NCI-H2227 (cell line): ENCODE results near the gene ASCC1.

Experiments used
- DNase-seq: peaks from one replicate; lab custom pipeline; 2025; ENCODE audit not compliant: unreplicated experiment; lab: John Stamatoyannopoulos, UW

ASCC1 gene

GRCh38 chr10:72069751-72070526, 146.1 kb downstream of the ASCC1 start:
- no peak for DNase-seq

GRCh38 chr10:72068901-72069446, 147.1 kb downstream of the ASCC1 start:
- DNase-seq, result no peak

DNA sequence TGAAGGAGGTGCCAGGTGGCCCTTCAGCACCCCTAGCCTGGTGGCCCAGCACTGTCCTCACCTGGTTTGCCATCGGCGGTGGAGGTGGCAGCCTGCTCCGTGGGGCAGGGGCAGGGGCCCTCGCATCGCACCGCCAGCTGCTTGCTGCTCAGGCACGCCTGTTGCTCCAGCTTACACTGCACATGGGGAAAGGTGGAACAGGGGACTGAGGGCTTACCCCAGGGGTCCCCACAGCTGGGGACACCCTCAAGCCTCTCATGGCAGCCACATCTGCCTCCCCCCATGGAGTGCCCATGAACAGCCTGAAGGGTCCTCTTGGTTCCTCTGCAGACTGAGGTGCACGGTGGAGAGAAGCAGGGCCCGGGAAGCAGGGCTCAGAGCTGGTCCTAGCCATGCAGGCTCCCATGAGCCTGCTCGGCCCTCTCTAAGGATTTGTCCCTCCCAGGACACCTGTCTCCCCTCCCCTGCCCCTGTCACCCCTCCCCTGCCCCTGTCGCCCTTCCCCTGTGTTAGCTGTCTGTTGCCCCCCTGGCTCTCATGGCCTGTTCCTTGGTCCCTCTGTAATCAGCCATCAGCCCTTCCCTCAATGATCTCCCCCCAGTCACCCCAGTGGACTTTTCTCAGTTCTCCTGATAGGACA, 147.8 kb downstream of the ASCC1 start:
- no peak for DNase-seq

- no peak for DNase-seq
Observed at GRCh38 chr10:72067463-72068125, 148.5 kb downstream of the ASCC1 start.

DNA sequence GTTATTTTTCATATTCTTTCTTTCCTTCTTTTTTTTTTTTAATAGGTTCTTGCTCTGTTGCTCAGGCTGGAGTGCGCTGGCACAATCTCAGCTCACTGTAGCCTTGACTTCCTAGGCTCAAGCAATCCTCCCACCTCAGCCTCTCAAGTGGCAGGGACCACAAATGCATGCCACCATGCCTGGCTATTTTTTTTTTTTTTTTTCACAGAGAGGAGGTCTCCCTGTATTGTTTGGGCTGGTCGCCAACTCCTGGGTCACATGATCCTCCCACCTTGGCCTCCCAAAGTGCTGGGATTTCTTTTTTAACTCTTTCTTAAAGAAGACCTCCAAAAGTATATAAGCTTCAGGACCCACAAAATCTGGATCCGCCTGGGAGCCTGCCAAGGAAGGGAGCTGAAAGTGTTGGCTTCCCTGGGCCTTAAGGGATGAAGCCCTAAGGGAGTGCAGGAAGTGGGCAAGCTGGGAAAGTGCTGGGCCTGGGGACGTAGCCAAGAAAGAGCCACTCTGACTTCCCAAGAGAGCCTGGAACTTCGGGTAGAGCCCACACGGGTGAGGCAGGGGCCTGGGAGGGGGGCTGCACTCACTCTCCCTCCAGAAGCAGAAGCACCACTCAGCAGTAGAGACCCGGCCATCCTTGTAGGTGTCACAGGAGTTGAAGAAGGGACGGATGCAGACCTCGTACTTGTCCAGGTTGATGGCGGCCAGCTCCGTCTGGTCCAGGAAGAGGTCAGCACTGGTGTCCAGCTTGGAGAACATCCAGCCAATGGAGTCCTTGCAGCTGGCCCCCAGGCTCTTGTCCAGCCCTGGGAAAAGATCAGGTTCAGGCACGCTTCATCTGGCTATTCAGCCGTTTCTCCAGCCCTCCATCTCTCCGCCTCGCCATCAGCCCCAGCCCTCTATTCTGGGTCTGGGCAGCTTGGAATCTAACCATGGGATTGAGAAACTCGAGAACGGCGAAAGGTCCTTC, 149.5 kb downstream of the ASCC1 start:
- no peak for DNase-seq

- DNase-seq, result no peak
Observed at GRCh38 chr10:72065439-72066025, 150.5 kb downstream of the ASCC1 start.

GRCh38 chr10:72063703-72064391, 152.2 kb downstream of the ASCC1 start:
- no peak for DNase-seq

DNA sequence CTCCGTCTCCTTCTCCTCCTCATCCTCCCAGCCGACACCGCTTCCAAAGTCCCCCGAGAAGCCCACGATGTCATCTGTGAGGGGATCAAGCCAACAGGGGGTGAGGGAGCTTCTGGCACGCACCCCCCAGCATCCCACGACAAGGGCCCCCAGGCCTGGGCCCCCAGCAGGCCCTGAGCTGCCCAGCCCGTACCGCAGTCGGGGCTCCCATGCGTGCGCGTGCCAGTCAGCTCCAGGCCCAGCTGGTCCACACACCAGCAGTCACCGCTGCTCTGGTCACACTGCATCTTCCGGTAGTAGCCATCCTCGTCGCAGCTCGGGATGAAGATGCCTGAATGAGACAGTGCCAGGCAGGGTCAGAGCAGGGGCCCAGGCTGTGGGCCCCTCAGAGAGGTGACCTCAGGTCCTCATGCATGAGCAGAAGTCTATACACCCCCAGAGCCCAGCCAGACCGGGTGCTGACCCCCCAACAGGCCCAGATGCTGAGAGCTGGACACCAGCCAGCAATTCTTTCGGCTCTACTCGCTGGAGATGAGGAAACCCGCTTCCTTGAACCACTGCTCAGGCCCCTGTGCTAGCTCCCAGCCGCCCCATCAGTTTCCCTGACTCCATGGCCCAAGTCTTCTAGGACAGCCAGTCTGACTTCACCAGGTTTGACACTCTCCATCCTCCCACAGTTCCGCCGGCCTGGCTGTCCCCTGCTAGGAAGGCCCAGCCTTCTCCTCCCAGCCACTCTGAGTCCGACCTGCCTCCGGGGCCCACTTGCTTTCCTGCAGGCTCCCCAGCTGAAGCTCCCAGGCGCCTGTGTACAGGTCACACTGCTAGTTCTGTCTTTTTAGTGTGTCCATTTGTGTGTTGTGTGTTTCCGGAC, 153.0 kb downstream of the ASCC1 start:
- no peak for DNase-seq

DNA sequence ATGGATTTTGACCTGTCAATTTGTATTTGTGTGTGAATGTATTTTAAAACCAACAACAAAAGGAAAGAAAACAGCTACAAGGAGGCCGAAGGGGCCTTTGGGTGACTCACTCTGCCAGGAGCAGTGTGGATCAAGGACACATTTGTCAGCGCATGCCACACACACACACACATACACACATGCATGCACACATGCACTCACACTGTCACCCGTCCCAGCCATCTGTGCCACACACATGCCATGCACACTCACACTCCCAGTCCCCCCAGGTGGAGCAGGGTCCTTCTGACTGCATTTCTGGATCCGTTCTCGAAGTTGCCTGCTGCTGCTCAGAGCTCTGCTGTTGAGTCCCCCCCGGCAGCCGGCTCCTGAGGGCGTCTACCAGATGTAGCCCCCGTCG, 153.7 kb downstream of the ASCC1 start:
- DNase-seq, result no peak

GRCh38 chr10:72061930-72062329, 154.1 kb downstream of the ASCC1 start:
- no peak for DNase-seq

DNA sequence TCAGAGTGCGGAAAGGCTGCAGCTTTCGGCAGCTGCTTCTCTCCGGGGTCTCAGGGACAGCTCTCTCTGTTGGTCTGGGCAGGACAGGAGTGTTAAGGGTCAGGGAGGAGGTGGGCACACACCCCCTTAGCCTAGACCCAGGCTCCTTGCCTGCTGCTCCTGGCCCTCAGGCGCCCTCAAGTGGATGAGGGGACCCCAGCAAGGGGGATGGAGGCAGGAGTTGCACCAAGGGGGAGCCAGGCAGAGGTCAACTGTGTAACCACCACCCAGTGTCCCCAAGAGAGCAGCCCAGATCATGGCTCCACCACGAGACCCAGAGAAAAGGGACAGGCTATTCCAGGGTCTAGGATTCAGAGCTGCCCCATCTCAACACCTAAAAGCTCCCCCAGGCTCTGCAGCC, 154.6 kb downstream of the ASCC1 start:
- DNase-seq, result no peak

- no peak for DNase-seq
Observed at GRCh38 chr10:72059843-72060822, 155.9 kb downstream of the ASCC1 start.

- DNase-seq, result no peak
Observed at GRCh38 chr10:72058989-72059842, 156.9 kb downstream of the ASCC1 start.

DNA sequence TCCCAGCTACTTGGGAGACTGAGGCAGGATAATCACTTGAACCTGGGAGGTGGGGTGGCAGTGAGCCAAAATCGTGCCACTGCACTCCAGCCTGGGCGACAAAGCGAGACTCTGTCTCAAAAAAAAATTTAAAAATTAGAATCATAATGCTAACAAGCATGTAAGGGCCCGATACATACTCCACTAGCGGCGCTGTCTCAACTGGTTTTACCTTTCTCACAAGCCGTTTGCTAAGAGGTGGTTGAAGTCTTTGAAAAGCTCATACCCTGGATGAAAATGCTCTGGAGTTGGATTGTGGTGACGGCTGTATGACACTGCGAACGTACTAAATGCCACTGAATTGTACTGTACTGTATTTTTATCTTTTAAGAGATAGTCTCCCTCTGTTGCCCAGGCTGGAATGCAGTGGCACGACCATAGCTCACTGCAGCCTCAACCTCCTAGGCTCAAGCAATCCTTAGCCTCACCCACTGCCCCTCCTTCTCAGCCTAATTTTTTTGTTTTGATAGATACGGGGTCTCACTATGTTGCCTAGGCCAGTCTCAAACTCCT, 157.7 kb downstream of the ASCC1 start:
- no peak for DNase-seq

DNA sequence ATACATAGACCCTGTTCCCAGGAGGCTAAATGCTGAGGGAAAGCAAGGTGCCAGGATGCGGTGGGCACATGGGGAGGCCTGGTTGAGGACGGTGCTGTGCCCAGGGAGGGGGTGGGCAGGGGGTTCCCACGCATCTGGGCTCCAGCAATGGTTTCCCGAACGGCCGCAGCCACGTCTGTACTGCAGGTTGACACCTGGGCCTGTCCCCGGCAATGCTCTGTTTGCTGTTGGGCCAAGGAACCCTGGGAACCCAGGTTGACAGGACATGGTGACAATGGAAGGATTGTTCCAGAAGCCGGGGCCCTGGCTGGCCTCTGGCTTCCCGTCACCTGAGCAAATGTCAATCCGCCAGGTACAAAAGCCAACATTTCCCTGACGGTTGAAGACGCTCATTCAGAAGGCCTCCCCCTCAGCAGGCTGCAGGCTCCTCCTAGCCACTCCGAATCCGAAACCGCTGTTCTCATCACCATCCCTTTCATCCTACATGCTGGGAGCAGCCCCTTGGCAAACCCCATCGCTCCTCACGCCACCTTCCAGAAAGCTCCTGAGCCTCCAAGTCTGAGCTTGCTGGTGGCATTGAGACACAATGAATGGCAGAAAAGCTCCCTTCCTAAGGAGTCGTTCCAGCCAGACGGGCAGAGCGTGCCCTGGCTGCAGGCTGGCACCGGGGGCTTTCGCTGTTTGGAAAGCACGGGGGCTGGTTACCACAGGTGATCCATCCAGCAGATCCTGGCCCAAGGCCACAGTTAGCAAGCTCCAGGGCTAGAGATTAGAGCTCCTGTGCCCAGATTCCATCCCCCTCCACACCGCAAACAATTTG, 158.9 kb downstream of the ASCC1 start:
- DNase-seq, result no peak

DNA sequence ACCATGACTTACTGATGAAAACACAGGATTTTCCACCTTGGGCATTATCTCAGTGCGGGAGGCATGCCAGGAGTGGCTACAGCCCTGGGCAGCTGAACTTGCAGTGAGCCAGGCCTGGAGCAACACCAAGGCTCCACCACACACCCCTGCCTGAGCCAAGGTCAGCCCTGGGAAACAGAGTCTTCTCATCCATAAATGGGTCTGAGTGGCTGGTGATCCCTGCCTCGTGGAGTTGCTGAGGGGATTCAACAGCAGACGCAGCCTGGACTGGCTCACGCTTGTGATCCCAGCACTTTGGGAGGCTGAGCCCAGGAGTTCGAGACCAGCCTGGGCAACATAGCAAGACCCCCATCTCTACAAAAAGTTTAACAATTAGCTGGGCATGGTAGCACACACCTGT, 160.0 kb downstream of the ASCC1 start:
- no peak for DNase-seq
